Activated T-cell treated with anti-CD3 and anti-CD28 coated beads for 4 hours (primary cell): Measurements from ENCODE around the gene ATP2A2.
"Not testable (repeated sequence)": the region's sequence is repeated elsewhere in the genome, so short reads cannot be mapped to it uniquely, and the experiment has no call there.

ENCODE experiments used
- DNase-seq: peaks from one replicate; pipeline ENCODE4 v3.0.0-alpha.2; 2020

ATP2A2 gene

GRCh38 chr12:110343736-110344555 is 62.9 kb downstream of the ATP2A2 start:
- DNase-seq = no peak

- DNase-seq = no peak
Observed at GRCh38 chr12:110344657-110345056, 63.6 kb downstream of the ATP2A2 start.

- no peak for DNase-seq
Observed at GRCh38 chr12:110345176-110345661, 64.2 kb downstream of the ATP2A2 start.

- no peak for DNase-seq
Observed at GRCh38 chr12:110345963-110346362, 64.9 kb downstream of the ATP2A2 start.

GRCh38 chr12:110347767-110348166 is 66.7 kb downstream of the ATP2A2 start:
- no peak for DNase-seq

GRCh38 chr12:110348431-110349059 is 67.5 kb downstream of the ATP2A2 start:
- no peak for DNase-seq

GRCh38 chr12:110349096-110349495 is 68.0 kb downstream of the ATP2A2 start:
- DNase-seq = no peak

GRCh38 chr12:110349514-110350151 is 68.6 kb downstream of the ATP2A2 start:
- peak; percentile 40 for DNase-seq

- no peak for DNase-seq
Observed at GRCh38 chr12:110351119-110351518, 70.1 kb downstream of the ATP2A2 start.

- DNase-seq = no peak
Observed at GRCh38 chr12:110352401-110352800, 71.4 kb downstream of the ATP2A2 start.

GRCh38 chr12:110353211-110353965 is 72.3 kb downstream of the ATP2A2 start:
- no peak for DNase-seq

- no peak for DNase-seq
Observed at GRCh38 chr12:110354172-110354780, 73.2 kb downstream of the ATP2A2 start.

- no peak for DNase-seq
Observed at GRCh38 chr12:110355073-110355472, 74.0 kb downstream of the ATP2A2 start.

GRCh38 chr12:110358384-110359097 is 77.5 kb downstream of the ATP2A2 start:
- not testable (repeated sequence) for DNase-seq

- DNase-seq = no peak
Observed at GRCh38 chr12:110361216-110361615, 80.2 kb downstream of the ATP2A2 start.

- DNase-seq = no peak
Observed at GRCh38 chr12:110365489-110366320, 84.7 kb downstream of the ATP2A2 start.

GRCh38 chr12:110366321-110367142 is 85.5 kb downstream of the ATP2A2 start:
- no peak for DNase-seq

GRCh38 chr12:110367181-110367864 is 86.3 kb downstream of the ATP2A2 start:
- no peak for DNase-seq

GRCh38 chr12:110369992-110370391 is 88.9 kb downstream of the ATP2A2 start:
- no peak for DNase-seq
